Mesenchymal stem cell (in vitro differentiated cells and primary cell): ENCODE data around the gene MAOB.

Experiments
- DNase-seq: peaks from one replicate; pipeline ENCODE4 v3.0.0-alpha.2; 2013
- H2AFZ ChIP-seq: one replicate; pipeline ENCODE4 v1.6.1; 2013; ENCODE audit warnings: low read depth, mild to moderate bottlenecking, control low read depth, inconsistent platforms, low read length, moderate library complexity
- H2AK5ac ChIP-seq: 2 replicates; pipeline ENCODE4 v1.6.1; 2013; ENCODE audit warnings: low read length, moderate library complexity, mild to moderate bottlenecking, inconsistent platforms; ENCODE audit not compliant: severe bottlenecking
- H2BK120ac ChIP-seq: one replicate; pipeline ENCODE4 v1.6.1; 2013; ENCODE audit warnings: low read depth, mild to moderate bottlenecking, inconsistent platforms, low read length, moderate library complexity
- H2BK12ac ChIP-seq, 2 experiments: one replicate each; pipeline ENCODE4 v1.6.1; 2013; ENCODE audit warnings: inconsistent platforms in 2 of 2, low read length in 2 of 2, mild to moderate bottlenecking in 2 of 2, moderate library complexity in 2 of 2, control low read depth in 1 of 2
- H2BK15ac ChIP-seq: one replicate; pipeline ENCODE4 v1.6.1; 2013; ENCODE audit warnings: mild to moderate bottlenecking, low read depth, inconsistent platforms; ENCODE audit not compliant: poor library complexity, severe bottlenecking
- H2BK5ac ChIP-seq: 2 replicates; pipeline ENCODE4 v1.6.1; 2013; ENCODE audit warnings: low read depth, mild to moderate bottlenecking, low read length, control low read depth, inconsistent platforms; ENCODE audit not compliant: poor library complexity, severe bottlenecking
- H3K14ac ChIP-seq, 2 experiments: one replicate each; pipeline ENCODE4 v1.6.1; 2013; ENCODE audit warnings: inconsistent platforms in 2 of 2, low read length in 2 of 2, control low read depth in 1 of 2, mild to moderate bottlenecking in 1 of 2, moderate library complexity in 1 of 2
- H3K18ac ChIP-seq, 2 experiments: one replicate each; pipeline ENCODE4 v1.6.1; 2013; ENCODE audit warnings: inconsistent platforms in 2 of 2, low read length in 2 of 2, control low read depth in 1 of 2, low read depth in 1 of 2, mild to moderate bottlenecking in 1 of 2
- H3K23ac ChIP-seq, 2 experiments: one replicate each; pipeline ENCODE4 v1.6.1; 2013; ENCODE audit warnings: inconsistent platforms in 2 of 2, low read length in 2 of 2, mild to moderate bottlenecking in 2 of 2, moderate library complexity in 2 of 2, control low read depth in 1 of 2
- H3K27ac ChIP-seq: 2 replicates; pipeline ENCODE4 v1.5.1; 2013; ENCODE audit warnings: mild to moderate bottlenecking, moderate library complexity, low read length, control low read depth, inconsistent platforms; ENCODE audit not compliant: poor library complexity, severe bottlenecking
- H3K27me3 ChIP-seq, 2 experiments: 2 replicates each; pipeline versions ENCODE4 v1.6.1 to v1.7.0; 2013; ENCODE audit warnings: low read length in 2 of 2, mild to moderate bottlenecking in 2 of 2, moderate library complexity in 2 of 2, control low read depth in 1 of 2, inconsistent platforms in 1 of 2; ENCODE audit not compliant: control insufficient read depth in 1 of 2, insufficient read depth in 1 of 2
- H3K36me3 ChIP-seq, 2 experiments: 2 replicates each; pipeline versions ENCODE4 v1.6.1 to v1.7.0; 2013; ENCODE audit warnings: low read length in 2 of 2, control low read depth in 1 of 2, inconsistent platforms in 1 of 2, low read depth in 1 of 2, mild to moderate bottlenecking in 1 of 2; ENCODE audit not compliant: insufficient read depth in 2 of 2, control insufficient read depth in 1 of 2
- H3K4ac ChIP-seq, 2 experiments: one replicate each; pipeline ENCODE4 v1.6.1; 2013; ENCODE audit warnings: inconsistent platforms in 2 of 2, low read length in 2 of 2, mild to moderate bottlenecking in 2 of 2, moderate library complexity in 2 of 2, control low read depth in 1 of 2, low read depth in 1 of 2
- H3K4me1 ChIP-seq: 2 replicates; pipeline ENCODE4 v1.6.1; 2013; ENCODE audit warnings: low read depth, low read length, control low read depth; ENCODE audit not compliant: control insufficient read depth, insufficient read depth
- H3K4me2 ChIP-seq: 2 replicates; pipeline ENCODE4 v1.6.1; 2013; ENCODE audit warnings: low read length, mild to moderate bottlenecking, inconsistent platforms; ENCODE audit not compliant: poor library complexity, severe bottlenecking
- H3K4me3 ChIP-seq, 2 experiments: 2 replicates each; pipeline versions ENCODE4 v1.5.1 to v1.7.0; 2013; ENCODE audit warnings: low read length in 2 of 2, mild to moderate bottlenecking in 2 of 2, control low read depth in 1 of 2, low read depth in 1 of 2; ENCODE audit not compliant: insufficient read depth in 1 of 2
- H3K79me1 ChIP-seq: replicated peaks from 2 replicates; pipeline ENCODE4 v1.6.1; 2013; ENCODE audit warnings: mild to moderate bottlenecking, control low read depth, low read length, inconsistent platforms; ENCODE audit not compliant: poor library complexity, severe bottlenecking
- H3K9ac ChIP-seq: 2 replicates; pipeline ENCODE4 v1.7.0; 2013; ENCODE audit warnings: mild to moderate bottlenecking, low read length, moderate library complexity
- H3K9me3 ChIP-seq: 2 replicates; pipeline ENCODE4 v1.7.0; 2013; ENCODE audit warnings: mild to moderate bottlenecking, low read length; ENCODE audit not compliant: control insufficient read depth
- H4K8ac ChIP-seq: one replicate; pipeline ENCODE4 v1.6.1; 2013; ENCODE audit warnings: inconsistent platforms, mild to moderate bottlenecking, low read length, moderate library complexity
- H4K91ac ChIP-seq: one replicate; pipeline ENCODE4 v1.6.1; 2013; ENCODE audit warnings: mild to moderate bottlenecking, low read length, inconsistent platforms
- WGBS: methylation state at CpG from one replicate; pipeline ENCODE4 v1.1.7; 2013; ENCODE audit warnings: mixed read lengths; 5-methylcytosine and 5-hydroxymethylcytosine counted together

Gene MAOB

GRCh38 chrX:43718081-43718480, 164.2 kb downstream of the MAOB start:
- Histone ChIP-seq H2BK12ac (no peak overlapping the region), H3K14ac (no peak overlapping the region), H4K8ac (no peak overlapping the region), H2BK5ac (no peak overlapping the region), H3K36me3 (no peaks in the 10 kb centered on the region), H3K27ac (no peak overlapping the region), H3K4me1 (no peaks in the 10 kb centered on the region), H3K4me2 (no peak overlapping the region), H3K4ac (no peak overlapping the region), H3K79me1 (no peaks in the 10 kb centered on the region), H2AFZ (no peak overlapping the region), H3K18ac (no peak overlapping the region), H3K9ac (no peak overlapping the region), H3K4me3 (no peak overlapping the region), H2AK5ac (no peak overlapping the region), H3K9me3 (peaks cover 8% of the 10 kb centered on the region), H3K23ac (no peak overlapping the region), H2BK15ac (no peak overlapping the region), H2BK120ac (no peak overlapping the region), H4K91ac (no peak overlapping the region), H3K27me3 (no peaks in the 10 kb centered on the region)
- 100% methylated on average over 1 of the region's 1 CpG for WGBS
- DNase-seq, result no peak

GRCh38 chrX:43717161-43717560, 165.1 kb downstream of the MAOB start:
- 91% methylated on average over 1 of the region's 1 CpG for WGBS
- no peak for DNase-seq
- H3K9ac ChIP-seq, result no peak overlapping the region
- no peak overlapping the region for H4K8ac ChIP-seq
- no peaks in the 10 kb centered on the region for H3K36me3 ChIP-seq
- no peak overlapping the region for H3K4me3 ChIP-seq
- H3K9me3 ChIP-seq, result peaks cover 8% of the 10 kb centered on the region
- H3K23ac ChIP-seq, result no peak overlapping the region
- no peak overlapping the region for H3K14ac ChIP-seq
- H2BK15ac ChIP-seq, result no peak overlapping the region
- no peaks in the 10 kb centered on the region for H3K4me1 ChIP-seq
- no peak overlapping the region for H3K4me2 ChIP-seq
- no peak overlapping the region for H2BK12ac ChIP-seq
- H3K18ac ChIP-seq, result no peak overlapping the region
- H3K79me1 ChIP-seq, result no peaks in the 10 kb centered on the region
- H3K4ac ChIP-seq, result no peak overlapping the region
- no peak overlapping the region for H2BK120ac ChIP-seq
- no peak overlapping the region for H2AK5ac ChIP-seq
- no peak overlapping the region for H3K27ac ChIP-seq
- H2AFZ ChIP-seq, result no peak overlapping the region
- H4K91ac ChIP-seq, result no peak overlapping the region
- H3K27me3 ChIP-seq, result no peaks in the 10 kb centered on the region
- H2BK5ac ChIP-seq, result no peak overlapping the region

GRCh38 chrX:43716696-43717095, 165.6 kb downstream of the MAOB start:
- DNase-seq, result no peak
- Histone ChIP-seq H4K8ac (no peak overlapping the region), H3K27ac (no peak overlapping the region), H3K14ac (no peak overlapping the region), H2BK15ac (no peak overlapping the region), H4K91ac (no peak overlapping the region), H3K4me3 (no peak overlapping the region), H3K4me1 (no peaks in the 10 kb centered on the region), H3K79me1 (no peaks in the 10 kb centered on the region), H2AFZ (no peak overlapping the region), H3K4me2 (no peak overlapping the region), H2BK12ac (no peak overlapping the region), H3K36me3 (no peaks in the 10 kb centered on the region), H3K9me3 (peaks cover 8% of the 10 kb centered on the region), H3K27me3 (no peaks in the 10 kb centered on the region), H2BK5ac (no peak overlapping the region), H3K23ac (no peak overlapping the region), H2AK5ac (no peak overlapping the region), H3K9ac (no peak overlapping the region), H2BK120ac (no peak overlapping the region), H3K4ac (no peak overlapping the region), H3K18ac (no peak overlapping the region)
- WGBS, result 92% methylated on average over 1 of the region's 1 CpG
